GM18951 (cell line): ENCODE data around the gene MASP2.

Experiments
- POLR2A ChIP-seq: IDR thresholded peaks from 4 replicates; pipeline ENCODE4 v1.6.1; 2011; ENCODE audit warnings: mild to moderate bottlenecking; ENCODE audit not compliant: insufficient read length, insufficient read depth; ENCODE audit errors: extremely low read depth
- in situ Hi-C: fragments of 300-500 bp; cut with MboI; formaldehyde crosslinking; loops from one replicate; pipeline ENCODE4 v1.12.0; 2022; ENCODE audit warnings: low sequenced_read_pairs, mixed read lengths, inconsistent platforms; ENCODE audit not compliant: unreplicated experiment

Gene MASP2

GRCh38 chr1:10980841-10981727 is 66.0 kb downstream of the MASP2 start:
- no peak for TF ChIP-seq POLR2A
- in situ Hi-C loops: no loop called here

- in situ Hi-C loops: no loop called here
- no peak for TF ChIP-seq POLR2A
These were observed 66.9 kb downstream of the MASP2 start for GRCh38 chr1:10980094-10980577.

- in situ Hi-C loops: no loop called here
- no peak for TF ChIP-seq POLR2A
These were observed 67.5 kb downstream of the MASP2 start for GRCh38 chr1:10979483-10979920.

- TF ChIP-seq POLR2A: no peak
- in situ Hi-C loops: no loop called here
These were observed 68.3 kb downstream of the MASP2 start for GRCh38 chr1:10978719-10979118.
